Left ventricle myocardium superior (tissue), 1 donor: ENCODE data around the gene CWC15. TPM values are rescaled to one million over a fixed set of nuclear protein-coding genes. Genes with fewer than 3 reads are reported as not detected.
A peak's percentile ranks its signal among the peaks of the same experiment; 100 is the strongest.
"Not testable (repeated sequence)": the region's sequence is repeated elsewhere in the genome, so short reads cannot be mapped to it uniquely, and the experiment has no call there.

ENCODE experiments used
- ATAC-seq: fragments of 200-7000 bp; cut with Tn5 transposase; one replicate; pipeline ENCODE4 v1.9.1; 2020; ENCODE audit warnings: mild to moderate bottlenecking, moderate library complexity
- DNase-seq: peaks from one replicate; pipeline ENCODE4 v3.0.0-alpha.2; 2020
- intact Hi-C: fragments of 100-400 bp; cut with micrococcal nuclease; formaldehyde crosslinking; loops from one replicate; pipeline ENCODE4 v1.11.0; 2022
- long read RNA-seq: library from polyadenylated mRNA; unstranded; transcript quantifications from one replicate; pipeline ENCODE4 v2.0.0, GENCODE V29; 2021
- total RNA-seq: library from RNA; stranded (reverse); fragmentation: NEBNext Ultra II Directional; extraction: Animal tissue kit (Norgen Biotek cat#: 25700); gene quantifications from one replicate; pipeline ENCODE4 v1.2.1, GENCODE V29; 2021
- donor health status: DM: no; HTN: yes; CAD: no; lungs with severe emphysema.

Gene CWC15
- 80.3 TPM for total RNA-seq
- long read RNA-seq, transcript CWC15-201 (7 exons, 1,576 nt) = major isoform, 36 of 43 reads
- long read RNA-seq, partial matches to known transcripts = 1 of 43 reads
- long read RNA-seq, other reads (novel, unspliced or antisense) = 4 of 43 reads

DNA sequence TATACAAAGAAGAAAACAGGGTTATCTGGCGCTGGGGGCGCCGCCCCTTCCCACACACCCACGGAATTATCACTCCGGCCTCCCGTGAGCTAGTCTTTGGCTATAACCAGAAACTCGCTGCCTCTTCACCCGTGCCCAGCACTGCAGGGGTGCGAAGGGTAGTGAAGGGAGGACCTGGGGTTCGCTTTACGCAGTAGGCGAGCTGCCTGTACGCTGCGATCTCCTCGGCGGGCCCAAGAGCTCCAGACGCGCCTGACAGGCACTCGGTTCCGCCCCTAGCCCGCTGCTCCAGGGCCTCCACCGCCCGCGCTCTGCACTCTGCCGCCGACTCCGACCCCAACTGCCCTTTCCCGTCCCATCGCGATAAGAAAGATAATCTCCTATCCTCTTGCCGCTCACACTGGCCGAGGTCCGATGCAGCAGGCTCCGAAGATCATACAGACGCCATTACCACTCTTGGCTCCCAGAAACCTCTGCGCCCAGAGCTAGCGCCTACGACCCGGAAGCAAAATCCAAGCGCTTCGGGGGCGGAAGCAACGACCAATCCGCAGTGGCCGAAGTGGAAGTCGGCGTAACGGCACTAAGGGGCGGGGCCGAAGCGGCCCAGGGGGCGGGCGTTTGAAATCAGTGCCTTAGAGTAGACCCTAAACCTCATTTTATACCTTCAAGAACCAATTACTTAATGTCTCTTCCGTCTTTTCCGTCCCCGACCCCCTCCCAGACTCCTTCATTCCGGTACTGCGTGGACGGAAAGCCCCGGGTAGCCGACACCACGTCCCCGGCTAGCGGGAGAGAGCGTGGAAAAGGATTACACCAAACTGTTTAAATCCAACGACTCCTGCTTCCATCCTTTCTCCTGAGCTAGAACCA lies at the start of gene CWC15, which contains the start of gene KDM4D:
Gene CWC15 (minus strand): TSS at position 458 of the 870 bp plus-strand sequence. CDS start 1,371 bp downstream, outside the sequence.
Gene KDM4D (plus strand): TSS at position 611 of the 870 bp plus-strand sequence. CDS start 23,664 bp downstream, outside the sequence.
- intact Hi-C loops = loop anchor here (10.0 kb wide), 1 partner anchor 91 kb away; the partner anchor contains the start of gene SRSF8
- ATAC-seq = peak; percentile 100
- peak; percentile 95 for DNase-seq

DNA sequence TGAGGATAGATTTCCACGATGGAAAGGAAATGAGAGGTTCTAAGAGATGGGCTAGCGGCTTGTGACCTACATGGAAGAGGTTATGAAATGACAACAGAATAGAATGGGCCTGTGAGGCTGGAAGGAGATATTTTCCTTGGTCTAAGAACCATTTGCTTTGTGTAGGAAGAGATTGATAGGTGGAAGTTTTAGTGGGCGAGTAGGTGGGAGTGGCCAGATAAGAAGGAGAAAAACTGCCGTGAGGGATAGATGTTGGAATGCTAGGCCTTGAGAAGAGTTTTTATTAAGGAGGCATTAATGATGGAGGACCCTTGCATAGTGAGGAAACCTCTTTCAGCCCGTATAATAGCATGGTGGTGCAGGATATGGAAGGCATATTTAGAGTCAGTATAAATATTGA lies 48.1 kb upstream of the CWC15 start:
- DNase-seq, ATAC-seq, intact Hi-C loops: not testable (repeated sequence)

DNA sequence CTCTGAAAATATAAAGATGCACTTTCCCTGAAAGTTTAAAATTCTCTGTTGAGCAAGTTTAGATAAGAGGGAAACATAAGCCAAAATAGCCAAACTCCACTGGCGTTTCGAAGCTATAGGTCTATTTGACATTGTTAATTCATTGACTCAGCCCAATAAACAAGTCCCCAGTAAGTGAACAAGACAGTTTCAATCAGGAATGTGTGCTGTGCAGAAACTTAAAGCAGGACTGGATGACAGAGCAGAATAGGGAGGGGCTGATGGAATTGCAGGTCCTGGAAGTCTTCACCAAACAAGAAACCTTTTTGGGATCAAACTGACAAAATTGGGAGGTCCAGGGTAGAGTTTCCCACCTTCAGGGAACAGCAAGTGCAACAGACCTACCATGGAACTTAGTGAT lies 42.8 kb upstream of the CWC15 start:
- intact Hi-C loops = no loop called here
- no peak for ATAC-seq

DNA sequence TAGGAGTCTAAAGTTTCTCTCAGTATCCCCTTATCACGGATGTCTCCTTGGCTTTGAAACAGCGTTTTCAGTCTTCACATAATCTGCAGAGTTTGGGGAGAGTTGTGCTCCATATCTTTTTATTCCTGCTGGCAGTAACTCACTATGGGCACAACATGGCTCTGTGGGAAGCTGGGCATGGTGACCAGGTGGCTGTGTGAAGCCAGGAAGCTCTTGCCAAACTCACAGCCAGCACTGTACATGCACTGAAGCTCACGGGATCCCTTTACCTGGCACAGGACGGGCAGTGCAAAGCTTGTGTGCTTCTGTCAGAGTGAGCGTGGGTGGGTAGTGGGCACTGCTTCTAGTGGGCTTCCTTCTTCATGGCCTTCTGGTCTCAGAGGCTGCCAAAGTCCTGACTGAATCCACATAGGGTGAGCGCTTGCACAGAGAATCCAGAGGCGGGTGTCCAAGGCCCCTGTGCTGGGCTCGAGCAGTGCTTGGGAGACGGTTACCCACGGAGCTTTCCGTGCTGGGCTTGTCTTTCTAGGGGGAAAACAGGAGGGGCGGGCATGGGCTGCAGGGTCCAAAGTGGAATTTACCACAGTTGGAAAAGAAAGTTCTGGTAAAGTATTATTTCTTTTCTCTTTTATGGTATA lies 40.9 kb upstream of the CWC15 start:
- no peak for DNase-seq
- ATAC-seq = no peak
- intact Hi-C loops = no loop called here

More for the DNA sequence above, 42.8 kb upstream of the CWC15 start:
- DNase-seq = no peak

GRCh38 chr11:95011376-95011775 lies 38.0 kb upstream of the CWC15 start:
- intact Hi-C loops = no loop called here
- DNase-seq (no peak), ATAC-seq (no peak)

- intact Hi-C loops = no loop called here
- ATAC-seq = no peak
- DNase-seq = no peak
Measured at GRCh38 chr11:95005642-95006041, 32.3 kb upstream of the CWC15 start.

- intact Hi-C loops = no loop called here
- ATAC-seq (no peak), DNase-seq (no peak)
Measured at GRCh38 chr11:95003716-95004115, 30.4 kb upstream of the CWC15 start.

GRCh38 chr11:94998285-94998684 lies 24.9 kb upstream of the CWC15 start:
- DNase-seq = no peak
- intact Hi-C loops = no loop called here
- ATAC-seq = no peak

DNA sequence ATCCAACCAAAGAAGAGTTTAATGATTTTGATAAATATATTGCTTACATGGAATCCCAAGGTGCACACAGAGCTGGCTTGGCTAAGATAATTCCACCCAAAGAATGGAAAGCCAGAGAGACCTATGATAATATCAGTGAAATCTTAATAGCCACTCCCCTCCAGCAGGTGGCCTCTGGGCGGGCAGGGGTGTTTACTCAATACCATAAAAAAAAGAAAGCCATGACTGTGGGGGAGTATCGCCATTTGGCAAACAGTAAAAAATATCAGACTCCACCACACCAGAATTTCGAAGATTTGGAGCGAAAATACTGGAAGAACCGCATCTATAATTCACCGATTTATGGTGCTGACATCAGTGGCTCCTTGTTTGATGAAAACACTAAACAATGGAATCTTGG lies 24.1 kb upstream of the CWC15 start:
- intact Hi-C loops = no loop called here
- no peak for ATAC-seq
- DNase-seq = no peak

- intact Hi-C loops = no loop called here
- no peak for ATAC-seq
- DNase-seq = no peak
Measured at GRCh38 chr11:94993400-94993943, 20.1 kb upstream of the CWC15 start.

DNA sequence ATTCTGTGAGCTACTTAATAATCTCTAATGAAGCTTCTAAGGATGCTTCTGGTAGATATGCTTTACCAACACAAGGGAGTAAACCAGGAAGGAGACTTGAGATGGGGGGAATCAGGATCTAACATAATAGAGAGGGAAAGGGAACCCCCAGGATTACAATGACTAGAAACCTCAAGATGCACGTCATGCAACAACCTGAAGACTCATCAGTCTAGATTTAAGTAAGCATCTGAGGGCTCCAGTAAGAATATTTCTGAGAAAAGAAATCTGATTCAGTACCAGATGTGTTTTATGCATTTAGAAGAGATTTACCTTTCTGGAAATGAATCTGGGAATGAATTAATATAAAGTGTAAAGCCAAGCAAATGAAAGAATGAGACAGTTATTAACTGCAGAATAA lies 15.4 kb upstream of the CWC15 start:
- no peak for ATAC-seq
- DNase-seq = no peak
- intact Hi-C loops = no loop called here

DNA sequence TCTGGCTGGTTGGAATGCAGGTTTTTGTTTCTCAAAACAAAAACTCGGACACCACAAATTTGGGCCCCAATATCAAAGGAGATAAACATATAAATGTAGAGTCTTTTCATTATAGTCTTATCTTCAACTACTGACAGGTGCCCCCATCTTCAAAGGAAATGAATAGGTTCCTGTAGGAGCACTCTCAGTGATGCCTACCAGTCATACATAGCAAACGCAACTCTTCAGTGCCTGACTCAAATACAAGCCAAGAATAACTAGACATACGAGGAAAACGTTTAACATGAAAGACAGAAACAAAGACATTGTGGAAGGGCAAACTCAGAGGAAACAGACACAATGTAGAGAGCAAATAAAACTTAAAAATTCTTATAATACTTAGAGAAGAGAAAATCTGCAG lies 14.0 kb upstream of the CWC15 start:
- intact Hi-C loops = no loop called here
- no peak for ATAC-seq
- DNase-seq = no peak

GRCh38 chr11:94975599-94975998 lies 2.2 kb upstream of the CWC15 start:
- intact Hi-C loops = loop anchor here (10.0 kb wide), 1 partner anchor 89 kb away; the partner anchor contains the start of gene SRSF8
- DNase-seq (no peak), ATAC-seq (no peak)

- intact Hi-C loops = loop anchor here (10.0 kb wide), 1 partner anchor 91 kb away; the partner anchor contains the start of gene SRSF8
- ATAC-seq (no peak), DNase-seq (no peak)
Measured at GRCh38 chr11:94974178-94974577, 822 bp upstream of the CWC15 start.

DNA sequence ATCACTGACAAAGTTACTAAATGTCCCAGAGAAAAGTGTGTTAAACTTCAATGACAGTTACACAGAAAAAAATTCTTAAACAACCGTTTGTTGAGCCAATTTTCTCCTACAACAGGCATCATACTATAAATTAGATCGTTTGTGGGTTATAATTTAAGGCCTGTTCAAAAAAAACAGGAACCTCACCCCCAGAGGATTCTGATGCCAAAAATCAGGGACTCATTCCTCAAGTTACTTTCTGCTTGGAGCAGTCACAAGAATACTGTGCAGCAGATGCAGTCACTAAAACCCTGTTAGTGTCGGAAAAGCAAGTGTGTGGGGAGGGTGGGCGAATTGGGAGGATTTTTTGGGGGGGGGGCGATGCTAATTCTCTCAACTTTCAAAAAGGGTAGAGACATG lies 657 bp downstream of the CWC15 start:
- ATAC-seq = no peak

GRCh38 chr11:94968334-94968958 lies 4.9 kb downstream of the CWC15 start:
- intact Hi-C loops = no loop called here
- no peak for DNase-seq
- no peak for ATAC-seq

More for the DNA sequence above, 657 bp downstream of the CWC15 start:
- intact Hi-C loops = loop anchor here (10.0 kb wide), 1 partner anchor 92 kb away; the partner anchor contains the start of gene SRSF8
- DNase-seq = no peak

GRCh38 chr11:94964934-94965333 lies 8.4 kb downstream of the CWC15 start:
- no peak for ATAC-seq
- intact Hi-C loops = no loop called here

GRCh38 chr11:94961255-94961654 lies 12.1 kb downstream of the CWC15 start:
- ATAC-seq = no peak
- intact Hi-C loops = no loop called here
- DNase-seq = no peak

More at GRCh38 chr11:94964934-94965333, 8.4 kb downstream of the CWC15 start:
- no peak for DNase-seq

GRCh38 chr11:94960488-94960887 lies 12.9 kb downstream of the CWC15 start:
- no peak for DNase-seq
- intact Hi-C loops = no loop called here
- ATAC-seq = no peak
